ENCODE measurements around the gene GOLGA6L26.
"Not testable (repeated sequence)": the region's sequence is repeated elsewhere in the genome, so short reads cannot be mapped to it uniquely, and the experiment has no call there.

- TF ChIP-seq CTCF (IDR thresholded peaks at IDR 0.05; ENCODE audit: low read depth, low read length); EZH2phosphoT487 (IDR thresholded peaks at IDR 0.05; ENCODE audit: low read depth): not testable (repeated sequence)
Measured at GRCh38 chr15:23305921-23306320, 28.1 kb downstream of the GOLGA6L26 start.
